ENCODE data around the gene DNAJB1. TPM values are rescaled to one million over a fixed set of nuclear protein-coding genes. Genes with fewer than 3 reads are reported as not detected.

The DNAJB1 gene
- total and polyA plus RNA-seq, 7 experiments from 2014 or later = 87.4 to 574 (median 221) TPM

Small RNAs within 50 kb of the gene (microRNA-seq; reads per million reads assigned to microRNA genes)
- not detected for gene MIR639 (ENCODE audit: borderline microRNAs expressed)

Other genes starting within 250 kb of the DNAJB1 start
- gene ADGRE5, start 137.0 kb downstream of the DNAJB1 start, total RNA-seq = 1,000 to 10,000 TPM in 1 of 5 experiments, 100 to 1,000 TPM in 4; 128 to 1,529 (median 215) TPM
- 100 to 1,000 TPM; 122 to 214 TPM for gene ADGRE5, start 137.0 kb downstream of the DNAJB1 start, polyA plus RNA-seq
- 100 to 1,000 TPM; 135 to 288 (median 215) TPM for gene DDX39A, start 99.1 kb downstream of the DNAJB1 start, total RNA-seq
- 100 to 1,000 TPM in 1 of 2 donors, 10 to 100 TPM in 1; 98.6 to 134 TPM for gene DDX39A, start 99.1 kb downstream of the DNAJB1 start, polyA plus RNA-seq
- 100 to 1,000 TPM; 194 to 211 (median 206) TPM for gene PKN1, start 85.1 kb downstream of the DNAJB1 start, total RNA-seq
- gene PKN1, start 85.1 kb downstream of the DNAJB1 start, polyA plus RNA-seq = 10 to 100 TPM; 47.2 to 88.2 TPM
- gene PTGER1, start 43.0 kb downstream of the DNAJB1 start, total RNA-seq = under 1 TPM in 1 of 5 experiments, not detected in 4; 0.46 TPM
- gene PTGER1, start 43.0 kb downstream of the DNAJB1 start, polyA plus RNA-seq = not detected
- gene GIPC1, start 22.3 kb downstream of the DNAJB1 start, total RNA-seq = 10 to 100 TPM; 21.3 to 45.4 (median 24.7) TPM
- gene GIPC1, start 22.3 kb downstream of the DNAJB1 start, polyA plus RNA-seq = 10 to 100 TPM; 34.0 to 46.1 TPM
- gene TECR, start 11.2 kb upstream of the DNAJB1 start, total RNA-seq = 100 to 1,000 TPM; 123 to 218 (median 150) TPM
- 100 to 1,000 TPM; 290 to 325 TPM for gene TECR, start 11.2 kb upstream of the DNAJB1 start, polyA plus RNA-seq
- 100 to 1,000 TPM in 1 of 5 experiments, 10 to 100 TPM in 4; 50.6 to 129 (median 63.4) TPM for gene NDUFB7, start 53.7 kb upstream of the DNAJB1 start, total RNA-seq
- gene NDUFB7, start 53.7 kb upstream of the DNAJB1 start, polyA plus RNA-seq = 100 to 1,000 TPM; 194 to 210 TPM
- gene CLEC17A, start 64.7 kb upstream of the DNAJB1 start, total RNA-seq = under 1 TPM in 1 of 5 experiments, not detected in 4; 0.83 TPM
- gene CLEC17A, start 64.7 kb upstream of the DNAJB1 start, polyA plus RNA-seq = under 1 TPM; 0.13 TPM
- 1 to 10 TPM in 2 of 5 experiments, not detected in 3; 1.0 to 4.9 TPM for gene ADGRE3, start 156.4 kb upstream of the DNAJB1 start, total RNA-seq
- not detected for gene ADGRE3, start 156.4 kb upstream of the DNAJB1 start, polyA plus RNA-seq
- 10 to 100 TPM; 15.4 to 56.3 (median 34.7) TPM for gene ZNF333, start 171.7 kb upstream of the DNAJB1 start, total RNA-seq
- gene ZNF333, start 171.7 kb upstream of the DNAJB1 start, polyA plus RNA-seq = 10 to 100 TPM in 1 of 2 donors, 1 to 10 TPM in 1; 9.1 to 10.0 TPM